Keratinocyte (primary cell): Measurements from ENCODE around the gene FOXC1. TPM values are rescaled to one million over a fixed set of nuclear protein-coding genes. Genes with fewer than 3 reads are reported as not detected.

Source experiments
- DNase-seq: peaks from one replicate; pipeline ENCODE4 v3.0.0-alpha.2; 2011; ENCODE audit warnings: low read depth, missing footprints, low spot score
- FAIRE-seq: peaks from 2 replicates; lab custom pipeline; 2011; peaks lifted over from hg19 to GRCh38; lab: Jason Lieb, UNC
- H2AFZ ChIP-seq: 2 replicates; pipeline ENCODE4 v1.6.0; 2012; ENCODE audit warnings: low read length, control low read depth, inconsistent platforms; ENCODE audit not compliant: control insufficient read depth
- H3K27ac ChIP-seq: 2 replicates; pipeline ENCODE4 v1.5.1; 2011; ENCODE audit warnings: low read length; ENCODE audit not compliant: control insufficient read depth, insufficient read depth
- H3K27me3 ChIP-seq: 3 replicates; pipeline ENCODE4 v1.6.0; 2011; ENCODE audit warnings: low read length; ENCODE audit not compliant: control insufficient read depth, insufficient read depth; ENCODE audit errors: extremely low read depth
- H3K36me3 ChIP-seq, 2 experiments: 2 replicates in 1 of 2; 3 replicates in 1 of 2; pipeline ENCODE4 v1.5.1; 2011; ENCODE audit warnings: low read length in 2 of 2, mild to moderate bottlenecking in 1 of 2; ENCODE audit not compliant: control insufficient read depth in 2 of 2, insufficient read depth in 2 of 2; ENCODE audit errors: extremely low read depth in 1 of 2
- H3K4me1 ChIP-seq: 3 replicates; pipeline ENCODE4 v1.5.1; 2011; ENCODE audit warnings: low read length; ENCODE audit not compliant: control insufficient read depth, insufficient read depth; ENCODE audit errors: extremely low read depth
- H3K4me2 ChIP-seq: 3 replicates; pipeline ENCODE4 v1.6.0; 2011; ENCODE audit warnings: low read depth, low read length; ENCODE audit not compliant: control insufficient read depth, insufficient read depth; ENCODE audit errors: extremely low read depth
- H3K4me3 ChIP-seq, 3 experiments: fragments of 200-600 bp in 1 of 3; sonication (generic) in 1 of 3; 2 replicates in 2 of 3; 3 replicates in 1 of 3; pipeline ENCODE4 v1.5.1; 2011 to 2016; ENCODE audit warnings: low read length in 3 of 3, mild to moderate bottlenecking in 3 of 3, control low read depth in 2 of 3, inconsistent platforms in 1 of 3, low read depth in 1 of 3, mixed read lengths in 1 of 3, mixed run types in 1 of 3, moderate library complexity in 1 of 3; ENCODE audit not compliant: control insufficient read depth in 2 of 3, insufficient read depth in 2 of 3; ENCODE audit errors: extremely low read depth in 1 of 3
- H3K79me2 ChIP-seq: 2 replicates; pipeline ENCODE4 v1.6.0; 2012; ENCODE audit warnings: low read length; ENCODE audit not compliant: control insufficient read depth, insufficient read depth
- H3K9ac ChIP-seq: 3 replicates; pipeline ENCODE4 v1.6.0; 2011; ENCODE audit warnings: low read length; ENCODE audit not compliant: control insufficient read depth, insufficient read depth; ENCODE audit errors: extremely low read depth
- H3K9me1 ChIP-seq: 3 replicates; pipeline ENCODE4 v1.6.0; 2011; ENCODE audit warnings: low read length; ENCODE audit not compliant: control insufficient read depth, insufficient read depth; ENCODE audit errors: extremely low read depth
- H3K9me3 ChIP-seq: 2 replicates; pipeline ENCODE4 v1.5.1; 2012; ENCODE audit warnings: low read depth, low read length; ENCODE audit not compliant: control insufficient read depth
- H4K20me1 ChIP-seq: 3 replicates; pipeline ENCODE4 v1.6.0; 2011; ENCODE audit warnings: low read length; ENCODE audit not compliant: control insufficient read depth, insufficient read depth; ENCODE audit errors: extremely low read depth
- EZH2 ChIP-seq: IDR thresholded peaks from one replicate; pipeline ENCODE4 v1.6.1; 2012; ENCODE audit warnings: inconsistent platforms, mild to moderate bottlenecking, low read length, moderate library complexity
- dilution Hi-C: fragments of 300-500 bp; cut with MboI; formaldehyde crosslinking; loops from one replicate; pipeline ENCODE4 v1.7.0; 2020; ENCODE audit warnings: low sequenced_read_pairs; ENCODE audit not compliant: extremely low pct_ligation_motif_present
- polyA plus RNA-seq, 5 experiments: library from polyadenylated mRNA; depleted of rRNA in 3 of 5; stranded (reverse) in 3 of 5; stranded (forward) in 1 of 5; unstranded in 1 of 5; fragments of >200 nt; gene quantifications; 1 replicate in 1 of 5; 2 replicates in 3 of 5; 3 replicates in 1 of 5; pipeline versions ENCODE4 v1.2.1 to v1.2.3, GENCODE V29; 2011 to 2012; ENCODE audit warnings: missing spikeins in 2 of 5, low read depth in 1 of 5, low replicate concordance in 1 of 5
- TF ChIP-seq, protein P1 (sequence below), 3 experiments: IDR thresholded peaks in 1 of 3; conservative IDR thresholded peaks in 1 of 3; optimal IDR thresholded peaks in 1 of 3; 2 replicates in 2 of 3; 3 replicates in 1 of 3; pipeline versions ENCODE3 to v1.5.1; 2011; ENCODE audit warnings: low read length in 3 of 3, mild to moderate bottlenecking in 3 of 3, moderate library complexity in 2 of 3, control low read depth in 1 of 3, inconsistent platforms in 1 of 3; ENCODE audit not compliant: insufficient read depth in 2 of 3; ENCODE audit errors: extremely low read depth in 1 of 3

FOXC1 gene
- polyA plus RNA-seq, 1 donor (not counting 4 experiments of a cell fraction or from before 2014, with no cell fraction given) = 4.3 TPM

DNA sequence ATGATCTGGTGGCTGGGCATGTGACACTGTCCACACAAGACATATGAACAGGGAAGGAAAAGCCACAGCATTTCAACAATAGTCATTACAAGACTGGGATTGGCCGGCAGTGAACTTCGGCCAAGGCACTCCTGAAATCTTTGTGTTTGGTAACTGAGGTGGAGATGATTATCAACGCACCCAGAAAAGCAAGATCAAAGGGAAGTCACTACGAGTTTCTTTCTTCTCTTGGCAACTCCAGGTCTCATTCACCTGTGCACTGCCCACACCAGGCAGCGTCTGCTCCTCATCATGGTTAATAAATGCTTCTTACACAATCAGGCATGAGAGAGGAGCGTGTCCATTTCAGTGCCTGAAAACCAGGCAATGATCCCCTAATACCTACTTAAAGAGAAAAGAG is 20.5 kb upstream of the FOXC1 start:
- Histone ChIP-seq H3K27ac (no peak overlapping the region), H3K4me1 (no peaks in the 10 kb centered on the region), H3K9me1 (no peaks in the 10 kb centered on the region), H3K9me3 (no peaks in the 10 kb centered on the region), H3K4me2 (no peak overlapping the region), H4K20me1 (no peaks in the 10 kb centered on the region), H3K27me3 (peaks cover 51% of the 10 kb centered on the region), H3K4me3 (no peak overlapping the region), H2AFZ (no peak overlapping the region), H3K9ac (no peak overlapping the region), H3K36me3 (no peaks in the 10 kb centered on the region), H3K79me2 (no peaks in the 10 kb centered on the region)
- no peak for DNase-seq
- no peak for TF ChIP-seq EZH2
- TF ChIP-seq, protein P1, sequence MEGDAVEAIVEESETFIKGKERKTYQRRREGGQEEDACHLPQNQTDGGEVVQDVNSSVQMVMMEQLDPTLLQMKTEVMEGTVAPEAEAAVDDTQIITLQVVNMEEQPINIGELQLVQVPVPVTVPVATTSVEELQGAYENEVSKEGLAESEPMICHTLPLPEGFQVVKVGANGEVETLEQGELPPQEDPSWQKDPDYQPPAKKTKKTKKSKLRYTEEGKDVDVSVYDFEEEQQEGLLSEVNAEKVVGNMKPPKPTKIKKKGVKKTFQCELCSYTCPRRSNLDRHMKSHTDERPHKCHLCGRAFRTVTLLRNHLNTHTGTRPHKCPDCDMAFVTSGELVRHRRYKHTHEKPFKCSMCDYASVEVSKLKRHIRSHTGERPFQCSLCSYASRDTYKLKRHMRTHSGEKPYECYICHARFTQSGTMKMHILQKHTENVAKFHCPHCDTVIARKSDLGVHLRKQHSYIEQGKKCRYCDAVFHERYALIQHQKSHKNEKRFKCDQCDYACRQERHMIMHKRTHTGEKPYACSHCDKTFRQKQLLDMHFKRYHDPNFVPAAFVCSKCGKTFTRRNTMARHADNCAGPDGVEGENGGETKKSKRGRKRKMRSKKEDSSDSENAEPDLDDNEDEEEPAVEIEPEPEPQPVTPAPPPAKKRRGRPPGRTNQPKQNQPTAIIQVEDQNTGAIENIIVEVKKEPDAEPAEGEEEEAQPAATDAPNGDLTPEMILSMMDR (optimal IDR thresholded peaks at IDR 0.05 in 1 of 3, IDR thresholded peaks at IDR 0.05 in 1 of 3, conservative IDR thresholded peaks at IDR 0.05 in 1 of 3; ENCODE audit: extremely low read depth in 1 of 3, insufficient read depth in 2 of 3, low read length in 3 of 3) = no peak
- FAIRE-seq = no peak
- dilution Hi-C loops = no loop called here

DNA sequence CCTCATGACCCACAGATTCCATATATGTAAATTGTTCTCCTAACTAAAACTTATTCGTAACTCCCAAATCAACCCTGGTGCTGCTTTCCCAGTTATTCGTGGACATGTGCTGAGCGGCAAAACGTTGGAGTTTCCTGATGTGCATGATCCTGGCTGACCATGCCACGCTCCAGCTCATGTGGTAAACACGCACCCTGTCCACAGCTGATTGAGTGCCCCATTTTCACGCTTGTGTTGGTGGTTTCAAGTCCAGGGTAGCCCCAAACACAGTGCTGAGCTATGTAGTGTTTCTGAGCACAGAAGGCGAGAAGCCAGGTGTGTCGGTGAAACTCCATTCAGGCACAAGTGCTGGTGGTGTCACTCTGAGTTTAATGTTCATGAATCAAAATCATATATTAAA is 19.1 kb upstream of the FOXC1 start:
- Histone ChIP-seq H3K9me3 (no peaks in the 10 kb centered on the region), H3K27ac (no peak overlapping the region), H2AFZ (no peak overlapping the region), H3K79me2 (no peaks in the 10 kb centered on the region), H3K36me3 (no peaks in the 10 kb centered on the region), H3K4me1 (no peaks in the 10 kb centered on the region), H3K27me3 (peaks cover 53% of the 10 kb centered on the region), H3K9me1 (no peaks in the 10 kb centered on the region), H3K4me2 (no peak overlapping the region), H3K9ac (no peak overlapping the region), H4K20me1 (no peaks in the 10 kb centered on the region), H3K4me3 (no peak overlapping the region)
- TF ChIP-seq EZH2 = no peak
- TF ChIP-seq, protein P1 (optimal IDR thresholded peaks at IDR 0.05 in 1 of 3, IDR thresholded peaks at IDR 0.05 in 1 of 3, conservative IDR thresholded peaks at IDR 0.05 in 1 of 3; ENCODE audit: extremely low read depth in 1 of 3, insufficient read depth in 2 of 3, low read length in 3 of 3) = no peak
- FAIRE-seq (no peak), DNase-seq (no peak)
- dilution Hi-C loops = no loop called here
